Dendritic cell treated with granulocyte-macrophage colony-stimulating factor and Interleukin-4, amounts not matched to agents 40 ng/mL and 50 ng/mL, for 4 days (primary cell): ENCODE measurements around the gene CHST9.
"Not testable (repeated sequence)": the region's sequence is repeated elsewhere in the genome, so short reads cannot be mapped to it uniquely, and the experiment has no call there.

Experiments used
- H3K27ac Mint-ChIP-seq: one replicate; pipeline ENCODE4 v1.8.0; 2022; ENCODE audit warnings: mild to moderate bottlenecking, mixed read lengths
- H3K27me3 Mint-ChIP-seq: one replicate; pipeline ENCODE4 v1.8.0; 2022; ENCODE audit warnings: mild to moderate bottlenecking, mixed read lengths
- H3K36me3 Mint-ChIP-seq: one replicate; pipeline ENCODE4 v1.8.0; 2022; ENCODE audit warnings: low read depth, mixed read lengths
- H3K4me1 Mint-ChIP-seq: one replicate; pipeline ENCODE4 v1.8.0; 2022; ENCODE audit warnings: low read depth, mixed read lengths
- H3K4me3 Mint-ChIP-seq: one replicate; pipeline ENCODE4 v1.8.0; 2022; ENCODE audit warnings: mild to moderate bottlenecking, moderate library complexity, mixed read lengths
- H3K9me3 Mint-ChIP-seq: one replicate; pipeline ENCODE4 v1.8.0; 2022; ENCODE audit warnings: mixed read lengths
- intact Hi-C: fragments of 100-400 bp; cut with micrococcal nuclease; formaldehyde crosslinking; loops from one replicate; pipeline ENCODE4 v1.15.0; 2022

The CHST9 gene

DNA sequence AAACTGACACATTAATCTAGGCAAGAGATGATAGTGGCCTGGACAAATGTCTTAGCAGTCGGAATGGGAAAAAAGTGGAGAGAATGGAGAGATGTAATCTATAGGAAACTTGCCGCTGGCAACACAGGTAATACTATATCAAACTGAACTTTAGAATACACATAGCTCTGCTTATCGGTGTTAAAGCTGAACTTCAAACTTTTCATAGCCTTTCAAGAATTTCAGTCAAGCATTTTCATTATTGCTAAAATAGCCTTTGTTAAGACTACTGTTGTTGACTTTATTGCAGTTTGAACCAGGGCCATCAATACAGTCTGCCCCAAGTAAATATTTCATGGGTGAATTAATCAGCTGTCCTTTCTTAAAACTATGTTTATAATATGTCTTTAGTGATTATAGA, 12.9 kb upstream of the CHST9 start:
- Mint-ChIP-seq H3K27me3 (no peaks in the 10 kb centered on the region), H3K9me3 (no peaks in the 10 kb centered on the region), H3K36me3 (no peaks in the 10 kb centered on the region), H3K4me1 (no peaks in the 10 kb centered on the region), H3K4me3 (no peak overlapping the region), H3K27ac (no peak overlapping the region)
- intact Hi-C loops, result no loop called here

DNA sequence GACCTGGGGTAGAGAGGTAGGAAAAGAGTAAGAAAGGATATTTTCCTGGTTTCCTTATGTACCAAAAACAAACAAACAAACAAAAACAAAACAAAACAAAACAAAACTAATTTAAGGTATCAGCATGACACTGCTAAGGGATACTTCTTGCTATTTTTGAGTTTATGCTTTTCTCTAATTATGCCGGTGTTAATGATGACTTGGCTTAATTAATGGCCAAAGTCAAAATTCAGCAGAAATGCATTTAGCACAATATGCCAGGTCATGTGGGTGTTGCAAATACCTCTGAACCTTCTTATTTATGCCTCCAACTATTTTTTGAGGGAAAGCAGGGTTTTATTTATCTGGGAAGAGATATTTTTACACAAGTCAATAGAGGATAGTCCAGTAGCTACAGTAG, 3.2 kb upstream of the CHST9 start:
- intact Hi-C loops, result no loop called here
- H3K4me1 Mint-ChIP-seq, result peaks cover 4% of the 10 kb centered on the region
- H3K4me3 Mint-ChIP-seq, result no peak overlapping the region
- H3K9me3 Mint-ChIP-seq, result no peaks in the 10 kb centered on the region
- H3K27ac Mint-ChIP-seq, result no peak overlapping the region
- no peaks in the 10 kb centered on the region for H3K36me3 Mint-ChIP-seq
- peaks cover 30% of the 10 kb centered on the region for H3K27me3 Mint-ChIP-seq

GRCh38 chr18:27185897-27186296, 789 bp upstream of the CHST9 start:
- intact Hi-C loops, result no loop called here
- H3K4me1 Mint-ChIP-seq, result peaks cover 4% of the 10 kb centered on the region
- peaks cover 37% of the 10 kb centered on the region for H3K27me3 Mint-ChIP-seq
- no peaks in the 10 kb centered on the region for H3K9me3 Mint-ChIP-seq
- no peak overlapping the region for H3K27ac Mint-ChIP-seq
- H3K36me3 Mint-ChIP-seq, result no peaks in the 10 kb centered on the region
- H3K4me3 Mint-ChIP-seq, result no peak overlapping the region

- Mint-ChIP-seq H3K4me1 (peaks cover 4% of the 10 kb centered on the region), H3K4me3 (no peak overlapping the region), H3K9me3 (no peaks in the 10 kb centered on the region), H3K36me3 (no peaks in the 10 kb centered on the region), H3K27ac (no peak overlapping the region), H3K27me3 (peaks cover 37% of the 10 kb centered on the region)
- intact Hi-C loops, result no loop called here
Measured at GRCh38 chr18:27184115-27185024, 738 bp downstream of the CHST9 start.

DNA sequence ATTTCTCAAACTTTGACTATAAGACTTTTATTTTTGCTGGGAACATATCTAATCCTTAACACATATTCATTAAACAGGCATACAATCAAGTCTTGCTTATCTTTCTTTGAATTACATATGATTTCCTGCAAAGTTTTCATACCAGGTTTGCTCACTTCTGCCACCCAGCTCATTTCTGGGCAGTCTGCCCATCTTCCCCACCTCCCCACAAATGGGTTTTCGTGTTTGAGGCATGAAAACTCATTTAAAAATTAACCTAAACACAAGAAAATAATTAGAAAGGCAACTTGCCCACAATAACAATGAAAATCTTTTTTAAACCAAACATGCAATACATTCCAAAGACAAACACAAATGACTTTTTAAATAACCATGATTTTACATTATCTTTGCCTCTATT, 3.4 kb downstream of the CHST9 start:
- H3K4me3 Mint-ChIP-seq, result no peak overlapping the region
- intact Hi-C loops, result no loop called here
- H3K4me1 Mint-ChIP-seq, result peaks cover 4% of the 10 kb centered on the region
- H3K36me3 Mint-ChIP-seq, result no peaks in the 10 kb centered on the region
- H3K27me3 Mint-ChIP-seq, result peaks cover 37% of the 10 kb centered on the region
- no peaks in the 10 kb centered on the region for H3K9me3 Mint-ChIP-seq
- H3K27ac Mint-ChIP-seq, result no peak overlapping the region

DNA sequence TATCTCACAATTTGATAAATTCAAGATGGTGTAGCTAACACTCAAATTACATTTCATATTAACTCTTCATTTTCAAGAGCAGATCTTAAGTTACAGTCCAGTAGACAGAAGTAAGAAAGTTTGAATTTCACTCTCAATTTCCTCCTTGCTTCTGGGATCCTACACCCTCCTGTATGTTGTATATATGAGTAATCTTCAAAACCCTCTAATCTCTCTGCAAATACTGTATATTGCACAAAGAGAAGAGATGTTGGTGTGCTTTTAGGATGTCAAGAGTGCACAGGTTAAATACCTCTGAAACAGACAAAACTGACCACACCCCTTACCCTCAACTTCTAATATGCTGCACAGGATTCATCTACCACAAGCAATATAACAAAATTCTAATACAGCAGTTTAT, 6.7 kb downstream of the CHST9 start:
- H3K4me1 Mint-ChIP-seq, result no peaks in the 10 kb centered on the region
- H3K4me3 Mint-ChIP-seq, result no peak overlapping the region
- peaks cover 9% of the 10 kb centered on the region for H3K27me3 Mint-ChIP-seq
- no peaks in the 10 kb centered on the region for H3K9me3 Mint-ChIP-seq
- H3K36me3 Mint-ChIP-seq, result no peaks in the 10 kb centered on the region
- intact Hi-C loops, result no loop called here
- H3K27ac Mint-ChIP-seq, result no peak overlapping the region

DNA sequence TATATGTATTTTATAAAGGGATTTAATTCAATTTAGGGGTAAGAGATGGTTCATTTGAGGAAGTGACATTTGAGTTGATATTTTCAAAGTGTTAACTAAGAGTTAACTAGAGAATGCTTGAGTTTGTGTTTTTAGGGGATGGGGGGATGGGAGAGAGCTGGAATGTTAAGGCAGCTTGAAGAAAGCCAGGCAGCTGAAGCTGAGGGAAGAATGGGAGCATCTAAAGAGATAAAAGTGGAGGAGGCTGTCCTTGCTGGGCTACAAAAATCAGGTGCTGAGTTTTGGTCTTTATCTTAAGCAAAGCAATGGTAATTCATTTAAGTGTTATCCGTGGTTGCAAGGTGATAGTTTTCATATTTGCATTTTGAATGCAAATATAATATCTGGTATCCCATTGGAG, 9.2 kb downstream of the CHST9 start:
- no peak overlapping the region for H3K27ac Mint-ChIP-seq
- no peaks in the 10 kb centered on the region for H3K36me3 Mint-ChIP-seq
- intact Hi-C loops, result no loop called here
- no peaks in the 10 kb centered on the region for H3K27me3 Mint-ChIP-seq
- no peaks in the 10 kb centered on the region for H3K4me1 Mint-ChIP-seq
- H3K9me3 Mint-ChIP-seq, result no peaks in the 10 kb centered on the region
- no peak overlapping the region for H3K4me3 Mint-ChIP-seq

- Mint-ChIP-seq H3K4me1 (no peaks in the 10 kb centered on the region), H3K27me3 (no peaks in the 10 kb centered on the region), H3K27ac (no peak overlapping the region), H3K4me3 (no peak overlapping the region), H3K36me3 (no peaks in the 10 kb centered on the region), H3K9me3 (no peaks in the 10 kb centered on the region)
- intact Hi-C loops, result no loop called here
Measured at GRCh38 chr18:27175245-27175644, 9.9 kb downstream of the CHST9 start.

GRCh38 chr18:27171993-27172392, 13.1 kb downstream of the CHST9 start:
- H3K4me1 Mint-ChIP-seq, result no peaks in the 10 kb centered on the region
- no peaks in the 10 kb centered on the region for H3K27me3 Mint-ChIP-seq
- no peak overlapping the region for H3K27ac Mint-ChIP-seq
- intact Hi-C loops, result no loop called here
- H3K4me3 Mint-ChIP-seq, result no peak overlapping the region
- no peaks in the 10 kb centered on the region for H3K36me3 Mint-ChIP-seq
- no peaks in the 10 kb centered on the region for H3K9me3 Mint-ChIP-seq

DNA sequence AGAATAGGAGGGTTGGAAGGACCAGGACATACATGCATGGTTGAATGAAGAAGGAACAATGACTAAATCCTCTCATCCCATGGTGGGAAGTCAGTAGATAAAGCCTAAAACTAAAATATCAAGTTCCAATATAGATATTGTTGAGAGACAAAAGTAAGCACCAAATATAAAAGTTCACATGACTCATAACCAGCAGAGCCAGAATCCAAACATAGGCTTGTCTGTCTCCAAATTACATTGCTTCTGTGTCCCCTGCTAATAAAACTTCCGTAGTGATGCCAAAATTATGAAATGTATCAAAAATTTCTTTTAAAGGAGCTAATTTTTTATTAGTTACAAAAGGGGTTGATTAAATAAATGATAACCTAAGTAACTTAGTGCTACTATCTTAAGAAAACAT, 19.7 kb downstream of the CHST9 start:
- Mint-ChIP-seq H3K27me3 (no peaks in the 10 kb centered on the region), H3K27ac (no peak overlapping the region), H3K36me3 (no peaks in the 10 kb centered on the region), H3K4me1 (no peaks in the 10 kb centered on the region), H3K9me3 (peaks cover 7% of the 10 kb centered on the region), H3K4me3 (no peak overlapping the region)
- intact Hi-C loops, result no loop called here

DNA sequence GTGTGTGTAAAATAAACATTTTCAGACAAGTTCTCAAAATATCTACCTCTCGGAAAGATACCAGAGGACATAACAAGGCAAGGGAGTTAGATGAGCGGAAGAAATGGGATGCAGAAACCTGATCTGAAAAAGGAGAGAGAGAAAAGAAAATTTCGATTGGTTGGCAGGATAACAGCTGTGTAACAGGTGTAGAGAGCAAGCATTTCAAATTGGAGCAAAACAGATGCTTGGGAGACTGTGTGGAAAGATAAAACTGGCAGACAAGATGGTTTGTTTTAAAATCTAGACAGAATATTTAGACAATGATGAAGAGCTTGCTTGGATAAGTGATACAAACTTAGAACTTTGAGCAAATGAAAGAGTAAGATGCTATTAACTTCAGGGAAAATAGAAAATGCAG, 20.2 kb downstream of the CHST9 start:
- no peaks in the 10 kb centered on the region for H3K36me3 Mint-ChIP-seq
- intact Hi-C loops, result no loop called here
- H3K4me1 Mint-ChIP-seq, result no peaks in the 10 kb centered on the region
- peaks cover 7% of the 10 kb centered on the region for H3K9me3 Mint-ChIP-seq
- H3K27ac Mint-ChIP-seq, result no peak overlapping the region
- H3K27me3 Mint-ChIP-seq, result no peaks in the 10 kb centered on the region
- H3K4me3 Mint-ChIP-seq, result no peak overlapping the region

GRCh38 chr18:27163197-27163716, 21.9 kb downstream of the CHST9 start:
- H3K27ac Mint-ChIP-seq, H3K27me3 Mint-ChIP-seq, H3K36me3 Mint-ChIP-seq, intact Hi-C loops, H3K4me1 Mint-ChIP-seq, H3K9me3 Mint-ChIP-seq, H3K4me3 Mint-ChIP-seq: not testable (repeated sequence)

GRCh38 chr18:27149240-27149639, 35.9 kb downstream of the CHST9 start:
- intact Hi-C loops, H3K27ac Mint-ChIP-seq, H3K27me3 Mint-ChIP-seq, H3K4me3 Mint-ChIP-seq, H3K4me1 Mint-ChIP-seq, H3K36me3 Mint-ChIP-seq: not testable (repeated sequence)
- peaks cover 15% of the 10 kb centered on the region for H3K9me3 Mint-ChIP-seq

DNA sequence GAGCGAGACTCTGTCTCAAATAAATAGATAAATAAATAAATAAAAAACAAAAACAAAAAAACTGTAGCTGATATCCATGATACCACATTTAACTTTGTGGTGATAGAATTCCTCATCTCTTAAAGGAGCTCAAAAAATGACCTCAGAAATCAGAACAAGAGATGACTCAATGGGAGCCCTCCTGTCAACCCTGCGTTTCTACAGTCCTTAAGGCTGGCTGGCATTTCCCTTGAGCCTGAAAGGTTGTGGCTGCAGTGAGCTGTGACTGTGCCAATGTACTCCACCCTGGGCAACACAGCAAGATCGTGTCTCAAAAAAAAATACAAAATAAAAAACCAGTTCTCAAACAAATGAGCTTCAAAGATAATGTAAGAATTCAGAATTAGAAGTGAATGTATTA, 40.4 kb downstream of the CHST9 start:
- no peak overlapping the region for H3K27ac Mint-ChIP-seq
- H3K9me3 Mint-ChIP-seq, result peaks cover 10% of the 10 kb centered on the region
- no peaks in the 10 kb centered on the region for H3K36me3 Mint-ChIP-seq
- no peak overlapping the region for H3K4me3 Mint-ChIP-seq
- H3K4me1 Mint-ChIP-seq, result no peaks in the 10 kb centered on the region
- intact Hi-C loops, result no loop called here
- no peaks in the 10 kb centered on the region for H3K27me3 Mint-ChIP-seq
